ENCODE data around the gene KRTAP5-2. TPM values are rescaled to one million over a fixed set of nuclear protein-coding genes. Genes with fewer than 3 reads are reported as not detected.

The KRTAP5-2 gene
- total RNA-seq, 1 experiment from 2014 or later = not detected

GRCh38 chr11:1600626-1601025 lies 2.5 kb upstream of the KRTAP5-2 start:
- Histone ChIP-seq H3K18ac (ENCODE audit: insufficient read length, low read depth, low read length) (no peak overlapping the region), H3K27ac (ENCODE audit: insufficient read length, low read depth, low read length) (no peak overlapping the region), H2AFZ (ENCODE audit: low read length) (no peak overlapping the region), H4K20me1 (ENCODE audit: control insufficient read depth, insufficient read depth, insufficient read length) (no peaks in the 10 kb centered on the region), H4K5ac (ENCODE audit: insufficient read length, low read depth, low read length) (no peak overlapping the region), H2BK5ac (ENCODE audit: insufficient read length, low read length) (no peak overlapping the region), H3K27me3 (ENCODE audit: insufficient read depth, low read length) (no peaks in the 10 kb centered on the region), H2BK15ac (ENCODE audit: low read depth, low read length) (no peak overlapping the region), H3K23me2 (ENCODE audit: insufficient read length, low read depth, low read length, poor library complexity, severe bottlenecking) (no peaks in the 10 kb centered on the region), H2BK20ac (ENCODE audit: low read depth, low read length, poor library complexity, severe bottlenecking) (no peak overlapping the region), H3T11ph (ENCODE audit: low read length) (no peak overlapping the region), H3K4me2 (ENCODE audit: insufficient read depth, insufficient read length, low read length) (no peak overlapping the region), H3K9me3 (ENCODE audit: control insufficient read depth, low read depth, low read length) (no peaks in the 10 kb centered on the region), H3K23ac (ENCODE audit: insufficient read length, low read depth, low read length) (no peak overlapping the region), H2AK5ac (ENCODE audit: insufficient read length, low read length) (no peak overlapping the region), H3K9ac (ENCODE audit: extremely low read depth, insufficient read length, low read length) (no peak overlapping the region), H2BK120ac (ENCODE audit: low read depth, low read length, poor library complexity, severe bottlenecking) (no peak overlapping the region), H3K79me1 (ENCODE audit: insufficient read depth, low read depth, low read length, poor library complexity, severe bottlenecking) (no peaks in the 10 kb centered on the region), H3K4me1 (ENCODE audit: insufficient read depth, low read length) (peaks cover 3% of the 10 kb centered on the region; the same call in 1 of the 2 replicates), H3K14ac (ENCODE audit: insufficient read depth, low read length) (no peak overlapping the region), H4K8ac (replicated peaks; ENCODE audit: insufficient read length, low read depth, low read length) (no peak overlapping the region), H3K79me2 (ENCODE audit: insufficient read depth, low read length) (no peaks in the 10 kb centered on the region), H3K4ac (ENCODE audit: low read depth, low read length) (no peak overlapping the region), H2BK12ac (ENCODE audit: insufficient read length, low read depth, low read length) (no peak overlapping the region), H4K91ac (ENCODE audit: insufficient read length, low read depth, low read length) (no peak overlapping the region), H3K56ac (ENCODE audit: insufficient read length, low read depth, low read length) (no peak overlapping the region)
- Mint-ChIP-seq H3K4me3 (no peak overlapping the region), H3K27ac (no peak overlapping the region), H3K27me3 (ENCODE audit: low read depth) (peaks cover 44% of the 10 kb centered on the region), H3K4me1 (peaks cover 28 to 30% of the 10 kb centered on the region in 2 experiments), H3K36me3 (ENCODE audit: insufficient read depth in 1 of 3, low read depth in 3 of 3) (peaks cover 4 to 8% (median 4%) of the 10 kb centered on the region in 3 experiments; a peak in 6 of 7 replicates), H3K9me3 (peaks cover 13 to 19% of the 10 kb centered on the region in 2 experiments)
- TF ChIP-seq CTCF (conservative IDR thresholded peaks at IDR 0.05) = no peak
- no CpG with 5 or more reads among the region's 5 CpGs for WGBS (ENCODE audit: extremely low coverage, insufficient read length, low lambda C conversion rate)
- DNase-seq = no peak

Measured in H9 (cell line).